ENCODE data around the gene TBX15. TPM values are rescaled to one million over a fixed set of nuclear protein-coding genes. Genes with fewer than 3 reads are reported as not detected.

Gene TBX15
- total and polyA plus RNA-seq, 9 donors, result 0.08 to 0.60 (median 0.20) TPM; not detected in 1

DNA sequence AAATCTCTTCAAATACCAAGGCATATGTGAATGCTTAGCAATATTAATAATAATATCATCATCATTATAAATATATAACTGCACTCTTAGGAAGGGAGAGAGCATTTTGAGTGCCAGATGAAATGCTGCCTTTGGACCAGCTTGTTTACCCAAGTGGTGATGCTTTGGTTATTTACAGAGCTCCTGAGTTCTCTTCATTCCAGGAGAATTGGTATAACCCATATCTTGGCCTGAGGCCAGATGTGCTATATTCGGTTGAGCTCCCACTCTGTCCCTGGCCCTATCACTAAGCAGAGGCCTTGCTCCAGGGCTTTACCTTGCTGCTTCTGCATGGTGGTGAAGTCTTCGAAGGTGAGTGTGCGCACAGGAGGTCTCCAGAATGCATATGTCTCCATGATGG, 89.4 kb downstream of the TBX15 start:
- Histone ChIP-seq H3K9me3 (no peaks in the 10 kb centered on the region), H3K4me3 (no peak overlapping the region), H3K27ac (no peak overlapping the region), H3K36me3 (no peaks in the 10 kb centered on the region), H3K4me1 (ENCODE audit: insufficient read depth) (no peaks in the 10 kb centered on the region), H3K27me3 (no peaks in the 10 kb centered on the region)
- TF ChIP-seq, protein P1, sequence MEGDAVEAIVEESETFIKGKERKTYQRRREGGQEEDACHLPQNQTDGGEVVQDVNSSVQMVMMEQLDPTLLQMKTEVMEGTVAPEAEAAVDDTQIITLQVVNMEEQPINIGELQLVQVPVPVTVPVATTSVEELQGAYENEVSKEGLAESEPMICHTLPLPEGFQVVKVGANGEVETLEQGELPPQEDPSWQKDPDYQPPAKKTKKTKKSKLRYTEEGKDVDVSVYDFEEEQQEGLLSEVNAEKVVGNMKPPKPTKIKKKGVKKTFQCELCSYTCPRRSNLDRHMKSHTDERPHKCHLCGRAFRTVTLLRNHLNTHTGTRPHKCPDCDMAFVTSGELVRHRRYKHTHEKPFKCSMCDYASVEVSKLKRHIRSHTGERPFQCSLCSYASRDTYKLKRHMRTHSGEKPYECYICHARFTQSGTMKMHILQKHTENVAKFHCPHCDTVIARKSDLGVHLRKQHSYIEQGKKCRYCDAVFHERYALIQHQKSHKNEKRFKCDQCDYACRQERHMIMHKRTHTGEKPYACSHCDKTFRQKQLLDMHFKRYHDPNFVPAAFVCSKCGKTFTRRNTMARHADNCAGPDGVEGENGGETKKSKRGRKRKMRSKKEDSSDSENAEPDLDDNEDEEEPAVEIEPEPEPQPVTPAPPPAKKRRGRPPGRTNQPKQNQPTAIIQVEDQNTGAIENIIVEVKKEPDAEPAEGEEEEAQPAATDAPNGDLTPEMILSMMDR (IDR thresholded peaks at IDR 0.05), result no peak
- TF ChIP-seq EP300 (IDR thresholded peaks at IDR 0.05), result no peak
- 69 to 76% (median 75%) methylated on average over 3 of the region's 3 CpGs for WGBS, 3 donors
- DNase-seq, result no peak
- intact Hi-C loops (cut with DNase I), result no loop called here

DNA sequence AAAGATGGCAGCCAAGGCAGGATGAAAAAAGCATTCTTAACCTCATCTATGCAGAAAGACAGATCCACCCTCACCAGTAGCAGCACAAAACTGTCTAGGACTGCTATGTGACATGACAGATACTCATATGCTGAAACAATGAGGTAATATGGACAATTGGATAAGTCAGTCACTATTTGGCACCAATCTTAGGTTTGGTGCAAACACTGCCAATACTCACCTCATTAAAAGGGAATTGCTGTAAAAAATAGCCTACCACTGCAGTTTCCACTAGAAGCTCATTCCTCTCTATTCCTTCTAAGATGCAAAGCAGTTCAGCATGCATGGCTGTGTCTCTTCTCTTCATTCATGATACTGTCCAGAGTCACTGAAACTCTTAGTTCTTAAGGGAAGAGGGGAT, 91.7 kb downstream of the TBX15 start:
- intact Hi-C loops (cut with DNase I), result no loop called here
- Histone ChIP-seq H3K4me1 (ENCODE audit: insufficient read depth) (no peaks in the 10 kb centered on the region), H3K27ac (no peak overlapping the region), H3K4me3 (no peak overlapping the region), H3K27me3 (no peaks in the 10 kb centered on the region), H3K9me3 (no peaks in the 10 kb centered on the region), H3K36me3 (no peaks in the 10 kb centered on the region)
- no peak for DNase-seq
- TF ChIP-seq POLR2A (IDR thresholded peaks at IDR 0.05) (no peak), EP300 (IDR thresholded peaks at IDR 0.05) (no peak)
- TF ChIP-seq, protein P1 (IDR thresholded peaks at IDR 0.05), result no peak

DNA sequence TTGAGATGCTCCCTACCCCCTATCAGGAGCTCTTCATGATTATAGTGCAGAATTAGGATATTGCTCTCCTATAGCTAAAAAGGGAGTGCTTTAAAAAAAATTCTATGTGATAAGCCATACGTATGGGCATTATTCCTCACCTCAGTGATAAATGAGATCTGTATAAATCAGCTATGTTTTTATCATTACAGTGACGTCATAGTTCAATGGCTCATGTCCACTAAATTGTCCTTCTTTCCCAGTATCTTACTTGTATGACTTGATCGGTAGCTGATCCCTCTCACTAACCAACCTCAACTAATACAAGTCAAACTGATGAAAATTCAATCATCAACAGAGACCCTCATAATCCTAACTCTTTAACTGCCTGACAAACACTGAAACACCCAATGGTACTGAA, 93.3 kb downstream of the TBX15 start:
- no peak overlapping the region for H3K4me3 ChIP-seq
- WGBS, 3 donors, result 61 to 76% (median 71%) methylated on average over 3 of the region's 3 CpGs
- no peaks in the 10 kb centered on the region for H3K27me3 ChIP-seq
- H3K4me1 ChIP-seq (ENCODE audit: insufficient read depth), result no peaks in the 10 kb centered on the region
- TF ChIP-seq EP300 (IDR thresholded peaks at IDR 0.05) (no peak), POLR2A (IDR thresholded peaks at IDR 0.05) (no peak)
- TF ChIP-seq, protein P1 (IDR thresholded peaks at IDR 0.05), result no peak
- intact Hi-C loops (cut with DNase I), result no loop called here
- no peaks in the 10 kb centered on the region for H3K36me3 ChIP-seq
- no peaks in the 10 kb centered on the region for H3K9me3 ChIP-seq
- no peak overlapping the region for H3K27ac ChIP-seq
- DNase-seq, result no peak

GRCh38 chr1:118890851-118891384, 97.2 kb downstream of the TBX15 start:
- Histone ChIP-seq H3K9me3 (no peaks in the 10 kb centered on the region), H3K4me1 (ENCODE audit: insufficient read depth) (no peaks in the 10 kb centered on the region), H3K36me3 (no peaks in the 10 kb centered on the region), H3K27ac (no peak overlapping the region), H3K27me3 (no peaks in the 10 kb centered on the region), H3K4me3 (no peak overlapping the region)
- WGBS, 3 donors, result 85% methylated on average over 5 of the region's 5 CpGs
- no peak for DNase-seq
- TF ChIP-seq POLR2A (IDR thresholded peaks at IDR 0.05), result no peak
- TF ChIP-seq, protein P1 (IDR thresholded peaks at IDR 0.05), result no peak
- TF ChIP-seq EP300 (IDR thresholded peaks at IDR 0.05), result no peak
- intact Hi-C loops (cut with DNase I), result no loop called here
